ENCODE data around the gene PEAK1. TPM values are rescaled to one million over a fixed set of nuclear protein-coding genes. Genes with fewer than 3 reads are reported as not detected.
A peak's percentile ranks its signal among the peaks of the same experiment; 100 is the strongest.

Gene PEAK1
- polyA plus RNA-seq, 1 experiment, result 52.1 TPM

- CTCF ChIA-PET, result interaction anchor here (0.5 to 10.3 kb wide), 13 partner anchors 9 to 436 kb away, joined by 3 to 69 read pairs (median 4); no protein-coding TSS in a partner anchor
- Histone ChIP-seq H3K4me3 (ENCODE audit: low read depth, low read length) (no peak overlapping the region), H3K27ac (ENCODE audit: low read depth, low read length) (no peak overlapping the region), H3K9me3 (ENCODE audit: control insufficient read depth, insufficient read depth, low read length) (no peaks in the 10 kb centered on the region), H3K27me3 (ENCODE audit: control insufficient read depth, insufficient read depth, low read length) (no peaks in the 10 kb centered on the region)
- peak; percentile 79 for TF ChIP-seq CTCF (IDR thresholded peaks at IDR 0.05; ENCODE audit: low read depth, low read length)
- POLR2A ChIA-PET, result no interaction called here
- peak; percentile 27 for DNase-seq (ENCODE audit: low read depth, low spot score)
These were observed 312.2 kb downstream of the PEAK1 start for GRCh38 chr15:77107531-77108355.

GRCh38 chr15:77107068-77107467, 312.8 kb downstream of the PEAK1 start:
- H3K4me3 ChIP-seq (ENCODE audit: low read depth, low read length), result no peak overlapping the region
- H3K9me3 ChIP-seq (ENCODE audit: control insufficient read depth, insufficient read depth, low read length), result no peaks in the 10 kb centered on the region
- no peak overlapping the region for H3K27ac ChIP-seq (ENCODE audit: low read depth, low read length)
- POLR2A ChIA-PET, result no interaction called here
- no peak for DNase-seq (ENCODE audit: low read depth, low spot score)
- H3K27me3 ChIP-seq (ENCODE audit: control insufficient read depth, insufficient read depth, low read length), result no peaks in the 10 kb centered on the region
- CTCF ChIA-PET, result interaction anchor here (0.5 to 10.3 kb wide), 13 partner anchors 10 to 436 kb away, joined by 3 to 69 read pairs (median 4); no protein-coding TSS in a partner anchor
- TF ChIP-seq CTCF (IDR thresholded peaks at IDR 0.05; ENCODE audit: low read depth, low read length), result no peak

GRCh38 chr15:77104155-77104554, 315.7 kb downstream of the PEAK1 start:
- H3K4me3 ChIP-seq (ENCODE audit: low read depth, low read length), result no peak overlapping the region
- ChIA-PET CTCF (interaction anchor here (10.3 kb wide), 1 partner anchor 439 kb away, joined by 69 read pairs; no protein-coding TSS in a partner anchor), POLR2A (interaction anchor here (1.4 kb wide), 1 partner anchor 439 kb away, joined by 3 read pairs; no protein-coding TSS in a partner anchor)
- TF ChIP-seq CTCF (IDR thresholded peaks at IDR 0.05; ENCODE audit: low read depth, low read length), result no peak
- no peaks in the 10 kb centered on the region for H3K9me3 ChIP-seq (ENCODE audit: control insufficient read depth, insufficient read depth, low read length)
- DNase-seq (ENCODE audit: low read depth, low spot score), result no peak
- H3K27ac ChIP-seq (ENCODE audit: low read depth, low read length), result no peak overlapping the region
- no peaks in the 10 kb centered on the region for H3K27me3 ChIP-seq (ENCODE audit: control insufficient read depth, insufficient read depth, low read length)

GRCh38 chr15:77099741-77100463, 320.0 kb downstream of the PEAK1 start:
- DNase-seq (ENCODE audit: low read depth, low spot score), result no peak
- Histone ChIP-seq H3K9me3 (ENCODE audit: control insufficient read depth, insufficient read depth, low read length) (no peaks in the 10 kb centered on the region), H3K4me3 (ENCODE audit: low read depth, low read length) (no peak overlapping the region), H3K27me3 (ENCODE audit: control insufficient read depth, insufficient read depth, low read length) (no peaks in the 10 kb centered on the region), H3K27ac (ENCODE audit: low read depth, low read length) (no peak overlapping the region)
- TF ChIP-seq CTCF (IDR thresholded peaks at IDR 0.05; ENCODE audit: low read depth, low read length), result no peak
- ChIA-PET POLR2A (no interaction called here), CTCF (no interaction called here)

- ChIA-PET POLR2A (no interaction called here), CTCF (interaction anchor here (1.2 kb wide), 1 partner anchor 64 kb away, joined by 3 read pairs; no protein-coding TSS in a partner anchor)
- H3K9me3 ChIP-seq (ENCODE audit: control insufficient read depth, insufficient read depth, low read length), result no peaks in the 10 kb centered on the region
- no peak for TF ChIP-seq CTCF (IDR thresholded peaks at IDR 0.05; ENCODE audit: low read depth, low read length)
- no peaks in the 10 kb centered on the region for H3K27me3 ChIP-seq (ENCODE audit: control insufficient read depth, insufficient read depth, low read length)
- no peak overlapping the region for H3K4me3 ChIP-seq (ENCODE audit: low read depth, low read length)
- no peak for DNase-seq (ENCODE audit: low read depth, low spot score)
- no peak overlapping the region for H3K27ac ChIP-seq (ENCODE audit: low read depth, low read length)
These were observed 321.3 kb downstream of the PEAK1 start for GRCh38 chr15:77098572-77098971.

Data from AG04450 (cell line).